HepG2 (cell line): Measurements from ENCODE around the gene SUN5. TPM values are rescaled to one million over a fixed set of nuclear protein-coding genes. Genes with fewer than 3 reads are reported as not detected.

Source experiments
- AGO2 ChIP-seq: fragments of 200-400 bp; formaldehyde crosslinking; optimal IDR thresholded peaks from 2 replicates; pipeline ENCODE3; 2017; ENCODE audit warnings: mild to moderate bottlenecking, low read depth, low read length, moderate library complexity
- ARNT ChIP-seq: fragments of 450-650 bp; IDR thresholded peaks from 2 replicates; pipeline ENCODE4 v1.6.1; 2017
- IRF2 ChIP-seq: IDR thresholded peaks from 2 replicates; pipeline ENCODE4 v1.6.1; 2018; ENCODE audit warnings: missing genetic modification reagents, missing compliant biosample characterization
- KAT7 ChIP-seq: IDR thresholded peaks from 2 replicates; pipeline ENCODE4 v1.6.1; 2018; ENCODE audit warnings: borderline replicate concordance, missing compliant biosample characterization
- MAFG ChIP-seq: sonication (generic); formaldehyde crosslinking; IDR thresholded peaks from 2 replicates; pipeline ENCODE4 v1.5.1; 2020; ENCODE audit warnings: mild to moderate bottlenecking, missing genetic modification reagents
- MED13 ChIP-seq: sonication (generic); formaldehyde crosslinking; IDR thresholded peaks from 2 replicates; pipeline ENCODE4 v1.5.0; 2020; ENCODE audit warnings: missing genetic modification reagents
- MEF2D ChIP-seq: sonication (generic); formaldehyde crosslinking; IDR thresholded peaks from 2 replicates; pipeline ENCODE4 v1.5.1; 2020; ENCODE audit warnings: mild to moderate bottlenecking, missing genetic modification reagents
- MTA1 ChIP-seq: sonication (generic); formaldehyde crosslinking; IDR thresholded peaks from 2 replicates; pipeline ENCODE4 v1.4.0; 2020; ENCODE audit warnings: missing genetic modification reagents, mild to moderate bottlenecking, borderline replicate concordance
- NFYB ChIP-seq: sonication (generic); formaldehyde crosslinking; IDR thresholded peaks from 2 replicates; pipeline ENCODE4 v1.4.0; 2020; ENCODE audit warnings: missing genetic modification reagents
- RBFOX2 ChIP-seq: fragments of 200-400 bp; formaldehyde crosslinking; IDR thresholded peaks from 2 replicates; pipeline ENCODE4 v1.6.1; 2017; ENCODE audit warnings: low read depth, mild to moderate bottlenecking, low read length
- RXRA ChIP-seq: sonication (generic); formaldehyde crosslinking; IDR thresholded peaks from 2 replicates; pipeline ENCODE4 v1.5.1; 2020; ENCODE audit warnings: missing genetic modification reagents
- SMAD9 ChIP-seq: sonication (generic); formaldehyde crosslinking; IDR thresholded peaks from 2 replicates; pipeline ENCODE4 v1.5.1; 2020; ENCODE audit warnings: mild to moderate bottlenecking, missing genetic modification reagents
- SP4 ChIP-seq: sonication (generic); formaldehyde crosslinking; IDR thresholded peaks from 2 replicates; pipeline ENCODE4 v1.8.1; 2023; ENCODE audit warnings: mild to moderate bottlenecking, missing genetic modification reagents
- SRY ChIP-seq: sonication (generic); formaldehyde crosslinking; IDR thresholded peaks from 2 replicates; pipeline ENCODE4 v1.8.0; 2022; ENCODE audit warnings: mild to moderate bottlenecking, missing genetic modification reagents
- UBTF ChIP-seq: sonication (generic); formaldehyde crosslinking; IDR thresholded peaks from 2 replicates; pipeline ENCODE4 v1.4.0; 2020; ENCODE audit warnings: mild to moderate bottlenecking, missing genetic modification reagents
- ZNF292 ChIP-seq: sonication (generic); formaldehyde crosslinking; IDR thresholded peaks from 2 replicates; pipeline ENCODE4 v1.8.1; 2022; ENCODE audit warnings: mild to moderate bottlenecking, low read depth, missing genetic modification reagents, borderline replicate concordance
- ZNF567 ChIP-seq: sonication (generic); formaldehyde crosslinking; IDR thresholded peaks from 2 replicates; pipeline ENCODE4 v1.8.1; 2023; ENCODE audit warnings: mild to moderate bottlenecking, missing genetic modification reagents, borderline replicate concordance
- ZNF619 ChIP-seq: sonication (generic); formaldehyde crosslinking; IDR thresholded peaks from 2 replicates; pipeline ENCODE4 v1.4.0; 2020; ENCODE audit warnings: mild to moderate bottlenecking, missing genetic modification reagents
- ZNF629 ChIP-seq: sonication (generic); formaldehyde crosslinking; conservative IDR thresholded peaks from 2 replicates; pipeline ENCODE4 v1.5.0; 2020; ENCODE audit warnings: missing genetic modification reagents
- ZSCAN22 ChIP-seq: sonication (generic); formaldehyde crosslinking; IDR thresholded peaks from 2 replicates; pipeline ENCODE4 v1.4.0; 2020; ENCODE audit warnings: mild to moderate bottlenecking, missing genetic modification reagents
- ZSCAN29 ChIP-seq: sonication (generic); formaldehyde crosslinking; conservative IDR thresholded peaks from 2 replicates; pipeline ENCODE4 v1.4.0; 2020; ENCODE audit warnings: mild to moderate bottlenecking, missing genetic modification reagents
- polyA plus RNA-seq, 8 experiments: library from polyadenylated mRNA; depleted of rRNA in 3 of 8; stranded (reverse) in 7 of 8; unstranded in 1 of 8; fragments of >200 nt; fragmentation: Illumina TruSeq in 4 of 8; extraction: Trizol in 4 of 8; gene quantifications; 2 replicates each; pipeline versions ENCODE4 v1.2.1 to v1.2.3, GENCODE V29; 2011 to 2016; ENCODE audit warnings: low read depth in 4 of 8, missing spikeins in 1 of 8, mixed read lengths in 1 of 8; ENCODE audit not compliant: insufficient read depth in 1 of 8
- total RNA-seq, 5 experiments: library from RNA; depleted of rRNA; stranded (reverse); fragments of >200 nt; fragmentation: Illumina TruSeq; extraction: Trizol; gene quantifications; 2 replicates each; pipeline ENCODE4 v1.2.3, GENCODE V29; 2016; ENCODE audit warnings: low read depth in 1 of 5
- TF ChIP-seq, protein P1 (sequence below): sonication (generic); formaldehyde crosslinking; IDR thresholded peaks from 2 replicates; pipeline ENCODE4 v1.4.0; 2020; ENCODE audit warnings: mild to moderate bottlenecking, missing genetic modification reagents, borderline replicate concordance
- TF ChIP-seq, protein P2 (sequence below): sonication (generic); formaldehyde crosslinking; IDR thresholded peaks from 2 replicates; pipeline ENCODE4 v1.4.0; 2020; ENCODE audit warnings: missing genetic modification reagents, low read depth, mild to moderate bottlenecking, borderline replicate concordance
- TF ChIP-seq, protein P3 (sequence below): sonication (generic); formaldehyde crosslinking; IDR thresholded peaks from 2 replicates; pipeline ENCODE4 v1.4.0; 2020; ENCODE audit warnings: mild to moderate bottlenecking, low read depth, missing genetic modification reagents

Gene SUN5
- total and polyA plus RNA-seq, 2 of the 13 experiments (the other 11 are each of a cell fraction or from before 2014, with no cell fraction given), result not detected

DNA sequence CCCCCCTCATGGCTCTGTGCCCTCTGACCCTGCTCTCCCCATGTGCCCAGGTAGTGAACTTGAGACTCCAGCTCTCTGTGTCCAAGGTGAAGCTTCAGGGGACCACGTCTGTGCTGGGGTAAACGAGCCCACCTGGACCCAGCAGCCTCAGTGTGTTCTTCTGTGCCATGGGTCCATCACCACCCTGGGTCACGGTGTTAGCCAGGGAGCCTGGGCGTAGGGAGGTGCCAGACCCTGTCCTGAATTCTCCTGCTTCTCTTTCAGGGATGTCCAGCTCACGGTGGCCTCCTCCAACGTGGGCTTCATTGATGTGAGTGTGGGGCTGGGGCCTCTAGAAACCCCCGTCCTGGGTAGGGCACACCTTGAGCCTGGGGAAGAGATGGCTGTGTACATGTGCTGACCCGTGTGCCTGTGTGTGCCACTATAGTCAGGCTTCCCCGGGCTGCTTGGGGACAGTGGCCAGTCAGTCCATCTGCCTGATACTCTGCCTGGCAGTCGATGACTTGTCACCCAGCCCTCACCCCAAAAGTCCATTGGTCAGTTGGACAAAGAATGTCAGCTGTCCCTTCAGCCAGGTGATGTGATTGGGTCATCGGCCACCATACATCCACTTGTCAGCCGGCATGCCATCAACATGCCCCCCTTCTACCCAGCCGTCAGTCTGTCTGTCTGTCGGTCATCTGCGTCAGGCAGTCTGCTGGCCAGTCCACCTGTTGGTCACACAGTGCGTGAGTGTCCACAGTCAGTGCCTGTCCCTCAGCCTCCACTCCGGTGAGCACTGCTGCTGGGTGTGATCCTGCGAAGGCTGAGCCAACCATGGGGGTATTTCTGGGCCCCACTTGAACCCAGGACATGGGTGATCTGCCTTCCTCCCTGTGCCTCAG lies 16.3 kb upstream of the SUN5 start (continued):
- TF ChIP-seq UBTF (CRISPR knock-in tag), result peak; percentile 12; the same call in 1 of the 2 replicates
- TF ChIP-seq SRY (CRISPR knock-in tag), result no peak
- no peak for TF ChIP-seq SMAD9 (CRISPR knock-in tag)
- no peak for TF ChIP-seq MED13 (CRISPR knock-in tag)
- TF ChIP-seq, protein P1, sequence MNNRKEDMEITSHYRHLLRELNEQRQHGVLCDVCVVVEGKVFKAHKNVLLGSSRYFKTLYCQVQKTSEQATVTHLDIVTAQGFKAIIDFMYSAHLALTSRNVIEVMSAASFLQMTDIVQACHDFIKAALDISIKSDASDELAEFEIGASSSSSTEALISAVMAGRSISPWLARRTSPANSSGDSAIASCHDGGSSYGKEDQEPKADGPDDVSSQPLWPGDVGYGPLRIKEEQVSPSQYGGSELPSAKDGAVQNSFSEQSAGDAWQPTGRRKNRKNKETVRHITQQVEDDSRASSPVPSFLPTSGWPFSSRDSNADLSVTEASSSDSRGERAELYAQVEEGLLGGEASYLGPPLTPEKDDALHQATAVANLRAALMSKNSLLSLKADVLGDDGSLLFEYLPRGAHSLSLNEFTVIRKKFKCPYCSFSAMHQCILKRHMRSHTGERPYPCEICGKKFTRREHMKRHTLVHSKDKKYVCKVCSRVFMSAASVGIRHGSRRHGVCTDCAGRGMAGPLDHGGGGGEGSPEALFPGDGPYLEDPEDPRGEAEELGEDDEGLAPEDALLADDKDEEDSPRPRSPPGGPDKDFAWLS (CRISPR knock-in tag), result 0 out of 2 replicates have a peak, but pooled peaks have one; percentile 32
- TF ChIP-seq ZSCAN22 (CRISPR knock-in tag), result no peak
- TF ChIP-seq ZNF567 (CRISPR knock-in tag), result no peak
- TF ChIP-seq MAFG (CRISPR knock-in tag), result no peak
- no peak for TF ChIP-seq IRF2 (CRISPR knock-in tag)
- TF ChIP-seq, protein P2, sequence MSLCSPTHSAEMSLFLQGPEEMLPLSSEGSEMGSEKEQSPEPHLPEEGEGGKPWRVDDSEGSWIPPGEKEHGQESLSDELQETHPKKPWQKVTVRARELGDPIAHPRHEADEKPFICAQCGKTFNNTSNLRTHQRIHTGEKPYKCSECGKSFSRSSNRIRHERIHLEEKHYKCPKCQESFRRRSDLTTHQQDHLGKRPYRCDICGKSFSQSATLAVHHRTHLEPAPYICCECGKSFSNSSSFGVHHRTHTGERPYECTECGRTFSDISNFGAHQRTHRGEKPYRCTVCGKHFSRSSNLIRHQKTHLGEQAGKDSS, result 0 out of 2 replicates have a peak, but pooled peaks have one; percentile 31
- TF ChIP-seq RXRA (CRISPR knock-in tag), result 0 out of 2 replicates have a peak, but pooled peaks have one; percentile 3
- no peak for TF ChIP-seq NFYB (CRISPR knock-in tag)
- TF ChIP-seq, protein P3, sequence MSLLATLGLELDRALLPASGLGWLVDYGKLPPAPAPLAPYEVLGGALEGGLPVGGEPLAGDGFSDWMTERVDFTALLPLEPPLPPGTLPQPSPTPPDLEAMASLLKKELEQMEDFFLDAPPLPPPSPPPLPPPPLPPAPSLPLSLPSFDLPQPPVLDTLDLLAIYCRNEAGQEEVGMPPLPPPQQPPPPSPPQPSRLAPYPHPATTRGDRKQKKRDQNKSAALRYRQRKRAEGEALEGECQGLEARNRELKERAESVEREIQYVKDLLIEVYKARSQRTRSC (CRISPR knock-in tag), result 0 out of 2 replicates have a peak, but pooled peaks have one; percentile 39
- TF ChIP-seq ZSCAN29 (CRISPR knock-in tag), result 0 out of 2 replicates have a peak, but pooled peaks have one; percentile 60
- peak; percentile 84 for TF ChIP-seq AGO2
- TF ChIP-seq ZNF619 (CRISPR knock-in tag), result peak; percentile 54; the same call in 1 of the 2 replicates
- no peak for TF ChIP-seq ZNF292
- peak; percentile 97 for TF ChIP-seq ZNF629 (CRISPR knock-in tag)
- TF ChIP-seq SP4 (CRISPR knock-in tag), result peak; percentile 57; the same call in 1 of the 2 replicates
- TF ChIP-seq KAT7 (CRISPR knock-in tag), result no peak
- no peak for TF ChIP-seq ARNT
- 0 out of 2 replicates have a peak, but pooled peaks have one; percentile 19 for TF ChIP-seq MTA1 (CRISPR knock-in tag)
- TF ChIP-seq MEF2D (CRISPR knock-in tag), result 0 out of 2 replicates have a peak, but pooled peaks have one; percentile 1
- TF ChIP-seq RBFOX2, result peak; percentile 60
